Measurements from ENCODE around the gene ASB18. TPM values are rescaled to one million over a fixed set of nuclear protein-coding genes. Genes with fewer than 3 reads are reported as not detected.
"Not testable (repeated sequence)": the region's sequence is repeated elsewhere in the genome, so short reads cannot be mapped to it uniquely, and the experiment has no call there.

Gene ASB18
- polyA plus RNA-seq, 4 donors: 0.06 to 0.36 (median 0.09) TPM; not detected in 1

GRCh38 chr2:236286873-236287545 is 22.8 kb upstream of the ASB18 start:
- DNase-seq (ENCODE audit: low read depth in 4 of 4, low spot score in 2 of 4): no peak

- no peak for DNase-seq (ENCODE audit: low read depth in 4 of 4, low spot score in 2 of 4)
Observed at GRCh38 chr2:236284208-236284607, 20.0 kb upstream of the ASB18 start.

GRCh38 chr2:236282406-236282805 is 18.2 kb upstream of the ASB18 start:
- DNase-seq (ENCODE audit: low read depth in 4 of 4, low spot score in 2 of 4): no peak

- no peak for DNase-seq (ENCODE audit: low read depth in 4 of 4, low spot score in 2 of 4)
Observed at GRCh38 chr2:236281423-236281822, 17.2 kb upstream of the ASB18 start.

GRCh38 chr2:236273126-236273525 is 8.9 kb upstream of the ASB18 start:
- no peak for DNase-seq (ENCODE audit: low read depth in 4 of 4, low spot score in 2 of 4)

- DNase-seq (ENCODE audit: low read depth in 4 of 4, low spot score in 2 of 4): no peak
Observed at GRCh38 chr2:236271851-236272250, 7.6 kb upstream of the ASB18 start.

GRCh38 chr2:236269876-236270275 is 5.7 kb upstream of the ASB18 start:
- not testable (repeated sequence) for DNase-seq (ENCODE audit: low read depth in 4 of 4, low spot score in 2 of 4)

GRCh38 chr2:236265675-236266074 is 1.5 kb upstream of the ASB18 start:
- no peak for DNase-seq (ENCODE audit: low read depth in 4 of 4, low spot score in 2 of 4)

- DNase-seq (ENCODE audit: low read depth in 4 of 4, low spot score in 2 of 4): no peak
Observed at GRCh38 chr2:236262238-236262637, 2.0 kb downstream of the ASB18 start.

GRCh38 chr2:236261452-236261851 is 2.8 kb downstream of the ASB18 start:
- no peak for DNase-seq (ENCODE audit: low read depth in 4 of 4, low spot score in 2 of 4)

GRCh38 chr2:236259371-236259770 is 4.8 kb downstream of the ASB18 start:
- DNase-seq (ENCODE audit: low read depth in 4 of 4, low spot score in 2 of 4): no peak

GRCh38 chr2:236257575-236257974 is 6.6 kb downstream of the ASB18 start:
- DNase-seq (ENCODE audit: low read depth in 4 of 4, low spot score in 2 of 4): no peak

- DNase-seq (ENCODE audit: low read depth in 4 of 4, low spot score in 2 of 4): no peak
Observed at GRCh38 chr2:236257136-236257535, 7.1 kb downstream of the ASB18 start.

- DNase-seq (ENCODE audit: low read depth in 4 of 4, low spot score in 2 of 4): no peak
Observed at GRCh38 chr2:236256366-236256985, 7.7 kb downstream of the ASB18 start.

GRCh38 chr2:236254674-236255073 is 9.5 kb downstream of the ASB18 start:
- no peak for DNase-seq (ENCODE audit: low read depth in 4 of 4, low spot score in 2 of 4)

- no peak for DNase-seq (ENCODE audit: low read depth in 4 of 4, low spot score in 2 of 4)
Observed at GRCh38 chr2:236254001-236254400, 10.2 kb downstream of the ASB18 start.

GRCh38 chr2:236252602-236253001 is 11.6 kb downstream of the ASB18 start:
- no peak for DNase-seq (ENCODE audit: low read depth in 4 of 4, low spot score in 2 of 4)

GRCh38 chr2:236250909-236251579 is 13.2 kb downstream of the ASB18 start:
- DNase-seq (ENCODE audit: low read depth in 4 of 4, low spot score in 2 of 4): no peak

- DNase-seq (ENCODE audit: low read depth in 4 of 4, low spot score in 2 of 4): no peak
Observed at GRCh38 chr2:236250286-236250685, 13.9 kb downstream of the ASB18 start.

- DNase-seq (ENCODE audit: low read depth in 4 of 4, low spot score in 2 of 4): no peak
Observed at GRCh38 chr2:236249066-236249465, 15.1 kb downstream of the ASB18 start.

GRCh38 chr2:236246711-236247246 is 17.4 kb downstream of the ASB18 start:
- DNase-seq (ENCODE audit: low read depth in 4 of 4, low spot score in 2 of 4): no peak

GRCh38 chr2:236244256-236244655 is 19.9 kb downstream of the ASB18 start:
- no peak for DNase-seq (ENCODE audit: low read depth in 4 of 4, low spot score in 2 of 4)

All from left renal cortex interstitium (tissue), 4 donors.